GM12878 (cell line): ENCODE data around the gene AMDHD2. TPM values are rescaled to one million over a fixed set of nuclear protein-coding genes. Genes with fewer than 3 reads are reported as not detected.

Experiments
- ATAC-seq: fragments of 200-7000 bp; cut with Tn5 transposase; 3 replicates; pipeline ENCODE4 v1.9.1; 2020; ENCODE audit warnings: mild to moderate bottlenecking, moderate library complexity
- BruUV-seq: library from RNA; stranded (reverse); fragments of 400-500 nt; replicated peaks from 2 replicates; lab custom pipeline; 2021; lab: Mats Ljungman, UMichigan
- CTCF ChIA-PET: fragments of 300-600 bp; sonication (Branson Sonifier 250); formaldehyde crosslinking; extraction: SDS; loops from one replicate; lab custom pipeline; 2021; ENCODE audit warnings: inconsistent platforms; lab: Yijun Ruan, JAX
- POLR2A ChIA-PET: fragments of 350-600 bp; formaldehyde crosslinking; extraction: SDS; loops from one replicate; lab custom pipeline; 2021; ENCODE audit warnings: inconsistent platforms; lab: Charles Lee
- RAD21 ChIA-PET: fragments of 300-600 bp; sonication (Branson Sonifier 250); formaldehyde crosslinking; loops from one replicate; lab custom pipeline; 2023; ENCODE audit warnings: antibody characterized with exemption; ENCODE audit not compliant: unreplicated experiment; lab: Charles Lee
- SMC1A ChIA-PET: fragments of 300-600 bp; sonication (Branson Sonifier 250); formaldehyde crosslinking; loops from one replicate; lab custom pipeline; 2023; ENCODE audit not compliant: unreplicated experiment, uncharacterized antibody; lab: Charles Lee
- DNase-seq: peaks from one replicate; pipeline ENCODE4 v3.0.0-alpha.2; 2011; ENCODE audit warnings: low read depth, low spot score
- FAIRE-seq: peaks from 3 replicates; lab custom pipeline; 2011; peaks lifted over from hg19 to GRCh38; lab: Jason Lieb, UNC
- H2AFZ ChIP-seq: 2 replicates; pipeline ENCODE4 v1.6.0; 2011; ENCODE audit warnings: low read depth, low read length, control low read depth; ENCODE audit not compliant: control insufficient read depth
- H3K27ac ChIP-seq: 2 replicates; pipeline ENCODE4 v1.5.1; 2011; ENCODE audit warnings: control low read depth; ENCODE audit not compliant: control insufficient read depth, insufficient read depth
- H3K27me3 ChIP-seq, 2 experiments: replicated peaks in 1 of 2; 2 replicates each; pipeline versions ENCODE4 v1.6.0 to v1.6.1; 2011; ENCODE audit warnings: low read length in 1 of 2; ENCODE audit not compliant: control insufficient read depth in 2 of 2, insufficient read depth in 2 of 2
- H3K36me3 ChIP-seq, 2 experiments: 2 replicates each; pipeline ENCODE4 v1.5.1; 2011; ENCODE audit warnings: low read length in 1 of 2; ENCODE audit not compliant: control insufficient read depth in 2 of 2, insufficient read depth in 2 of 2
- H3K4me1 ChIP-seq: 2 replicates; pipeline ENCODE4 v1.6.1; 2011; ENCODE audit warnings: mild to moderate bottlenecking, low read length, moderate library complexity, mixed read lengths; ENCODE audit not compliant: control insufficient read depth, insufficient read depth
- H3K4me2 ChIP-seq: 2 replicates; pipeline ENCODE4 v1.6.0; 2011; ENCODE audit warnings: control low read depth; ENCODE audit not compliant: control insufficient read depth, insufficient read depth
- H3K4me3 ChIP-seq: fragments of 200-600 bp; sonication (generic); 2 replicates; pipeline ENCODE4 v1.5.1; 2016
- H3K79me2 ChIP-seq: 2 replicates; pipeline ENCODE4 v1.6.0; 2011; ENCODE audit warnings: low read length; ENCODE audit not compliant: control insufficient read depth, insufficient read depth
- H3K9ac ChIP-seq: 2 replicates; pipeline ENCODE4 v1.8.0; 2011; ENCODE audit warnings: low read length, control low read depth, mixed read lengths; ENCODE audit not compliant: control insufficient read depth, insufficient read depth
- H3K9me3 ChIP-seq: replicated peaks from 3 replicates; pipeline ENCODE4 v1.5.1; 2011; ENCODE audit warnings: mild to moderate bottlenecking, low read length; ENCODE audit not compliant: control insufficient read depth, insufficient read depth
- H4K20me1 ChIP-seq: 2 replicates; pipeline ENCODE4 v1.6.0; 2011; ENCODE audit not compliant: control insufficient read depth, insufficient read depth
- EGR1 ChIP-seq, 2 experiments: IDR thresholded peaks; 1 replicate in 1 of 2; 2 replicates in 1 of 2; pipeline ENCODE4 v1.6.1; 2011 to 2012; ENCODE audit warnings: low read depth in 2 of 2, low read length in 2 of 2, borderline replicate concordance in 1 of 2, mild to moderate bottlenecking in 1 of 2, moderate library complexity in 1 of 2
- ESRRA ChIP-seq: IDR thresholded peaks from 2 replicates; pipeline ENCODE4 v1.6.1; 2012; ENCODE audit warnings: mild to moderate bottlenecking, low read length, improper control_type of control experiment
- JUNB ChIP-seq: IDR thresholded peaks from 2 replicates; pipeline ENCODE4 v1.6.1; 2016; ENCODE audit warnings: antibody characterized with exemption, mild to moderate bottlenecking
- MEF2A ChIP-seq: IDR thresholded peaks from 2 replicates; pipeline ENCODE4 v1.6.1; 2011; ENCODE audit warnings: low read depth, mild to moderate bottlenecking, low read length, moderate library complexity; ENCODE audit not compliant: insufficient read depth
- POLR2A ChIP-seq: IDR thresholded peaks from 2 replicates; pipeline ENCODE4 v1.6.1; 2011; ENCODE audit warnings: low read depth, mild to moderate bottlenecking, low read length
- SMAD5 ChIP-seq: IDR thresholded peaks from 2 replicates; pipeline ENCODE4 v1.6.1; 2016; ENCODE audit warnings: antibody characterized with exemption, low read depth
- SPI1 ChIP-seq: IDR thresholded peaks from 2 replicates; pipeline ENCODE4 v1.6.1; 2011; ENCODE audit warnings: low read depth, mild to moderate bottlenecking, low read length, moderate library complexity, borderline replicate concordance; ENCODE audit not compliant: insufficient read depth
- SUPT20H ChIP-seq: IDR thresholded peaks from 2 replicates; pipeline ENCODE4 v1.6.1; 2011; ENCODE audit warnings: low read depth, mild to moderate bottlenecking, low read length, moderate library complexity, borderline replicate concordance; ENCODE audit not compliant: control insufficient read depth
- TCF3 ChIP-seq: IDR thresholded peaks from 2 replicates; pipeline ENCODE4 v1.6.1; 2012; ENCODE audit warnings: low read depth, mild to moderate bottlenecking, low read length, borderline replicate concordance; ENCODE audit not compliant: insufficient read depth
- ZNF622 ChIP-seq: fragments of 450-650 bp; IDR thresholded peaks from 2 replicates; pipeline ENCODE4 v1.6.1; 2017; ENCODE audit warnings: mild to moderate bottlenecking, inconsistent platforms
- WGBS: methylation state at CpG from one replicate; pipeline ENCODE4 v1.1.6; 2016; ENCODE audit warnings: low lambda C conversion rate; ENCODE audit not compliant: insufficient replicate concordance, insufficient coverage; ENCODE audit errors: missing lambda C conversion rate; 5-methylcytosine and 5-hydroxymethylcytosine counted together
- in situ Hi-C: fragments of 300-500 bp; cut with MboI; formaldehyde crosslinking; loops from 9 replicates; pipeline ENCODE4 v1.14.3; 2018; ENCODE audit warnings: mixed read lengths
- intact Hi-C: fragments of 100-400 bp; cut with micrococcal nuclease; formaldehyde crosslinking; loops from one replicate; pipeline ENCODE4 v1.14.2; 2022; ENCODE audit not compliant: unreplicated experiment
- polyA plus RNA-seq, 11 experiments: library from polyadenylated mRNA; depleted of rRNA in 4 of 11; unstranded in 6 of 11; stranded (reverse) in 5 of 11; fragments of >200 nt; fragmentation: Nextera tagmentation in 4 of 11; fragmentation: Illumina TruSeq in 1 of 11; extraction: Ambion mirVana in 4 of 11; extraction: Trizol in 1 of 11; gene quantifications; 1 replicate in 1 of 11; 2 replicates in 10 of 11; pipeline versions ENCODE4 v1.2.1 to v1.2.3, GENCODE V29; 2011 to 2016; ENCODE audit warnings: inconsistent platforms in 2 of 11, missing spikeins in 2 of 11, low read depth in 1 of 11
- total RNA-seq, 4 experiments: library from RNA; depleted of rRNA in 3 of 4; stranded (reverse); fragments of >200 nt in 3 of 4; fragmentation: Illumina TruSeq in 1 of 4; extraction: Trizol in 1 of 4; gene quantifications; 2 replicates each; pipeline versions ENCODE4 v1.2.1 to v1.2.3, GENCODE V29; 2013 to 2021
- TF ChIP-seq, protein P1 (sequence below): fragments of 450-650 bp; IDR thresholded peaks from 2 replicates; pipeline ENCODE4 v1.6.1; 2014; ENCODE audit warnings: mild to moderate bottlenecking
- TF ChIP-seq, protein P2 (sequence below): fragments of 150-350 bp; IDR thresholded peaks from 2 replicates; pipeline ENCODE4 v1.6.1; 2014; ENCODE audit warnings: mild to moderate bottlenecking, low read depth, low read length

AMDHD2 gene
- total and polyA plus RNA-seq, 10 of the 15 experiments (the other 5 are each of a cell fraction or from before 2014, with no cell fraction given) = 0.60 to 41.8 (median 24.3) TPM; not detected in 1

- H4K20me1 ChIP-seq = no peaks in the 10 kb centered on the region
- H3K4me3 ChIP-seq = no peak overlapping the region
- SMC1A ChIA-PET = no interaction called here
- no peaks in the 10 kb centered on the region for H3K36me3 ChIP-seq
- TF ChIP-seq ZNF622 (no peak), TCF3 (no peak), EGR1 (IDR thresholded peaks at IDR 0.05; ENCODE audit: borderline replicate concordance in 1 of 2, low read depth in 2 of 2, low read length in 2 of 2) (no peak), POLR2A (no peak), JUNB (no peak)
- no TSS peak for BruUV-seq
- no peak overlapping the region for H3K9ac ChIP-seq
- POLR2A ChIA-PET = interaction anchor here (0.7 to 1.2 kb wide), 3 partner anchors 9 to 30 kb away, joined by 3 read pairs; no protein-coding TSS in a partner anchor
- intact Hi-C loops (no loop called here), in situ Hi-C loops (no loop called here)
- peaks cover 7% of the 10 kb centered on the region for H3K4me1 ChIP-seq
- RAD21 ChIA-PET = interaction anchor here (1.3 kb wide), 1 partner anchor 9 kb away, joined by 3 read pairs; no protein-coding TSS in a partner anchor
- DNase-seq = no peak
- no peaks in the 10 kb centered on the region for H3K79me2 ChIP-seq
- no peaks in the 10 kb centered on the region for H3K27me3 ChIP-seq
- ATAC-seq = no peak
- no peak for FAIRE-seq
- CTCF ChIA-PET = interaction anchor here (1.5 to 2.3 kb wide), 2 partner anchors 10 to 46 kb away, joined by 5 to 10 read pairs; no protein-coding TSS in a partner anchor
- H3K4me2 ChIP-seq = no peak overlapping the region
- no peaks in the 10 kb centered on the region for H3K9me3 ChIP-seq
- WGBS = 81% methylated on average over 3 of the region's 3 CpGs
- H2AFZ ChIP-seq = no peak overlapping the region
- H3K27ac ChIP-seq = no peak overlapping the region
These were observed 42.8 kb upstream of the AMDHD2 start for GRCh38 chr16:2477327-2477726.

- in situ Hi-C loops = no loop called here
- RAD21 ChIA-PET = interaction anchor here (1.5 kb wide), 1 partner anchor 10 kb away, joined by 4 read pairs; no protein-coding TSS in a partner anchor
- no peak overlapping the region for H3K9ac ChIP-seq
- DNase-seq = no peak
- H2AFZ ChIP-seq = no peak overlapping the region
- H3K27me3 ChIP-seq = no peaks in the 10 kb centered on the region
- BruUV-seq = no TSS peak
- H3K9me3 ChIP-seq = no peaks in the 10 kb centered on the region
- no peak for ATAC-seq
- POLR2A ChIA-PET = interaction anchor here (0.7 to 0.8 kb wide), 2 partner anchors 9 to 29 kb away, joined by 3 read pairs; no protein-coding TSS in a partner anchor
- peaks cover 6% of the 10 kb centered on the region for H3K4me1 ChIP-seq
- H4K20me1 ChIP-seq = no peaks in the 10 kb centered on the region
- SMC1A ChIA-PET = interaction anchor here (1.4 kb wide), 1 partner anchor 9 kb away, joined by 4 read pairs; no protein-coding TSS in a partner anchor
- H3K4me2 ChIP-seq = no peak overlapping the region
- H3K4me3 ChIP-seq = no peak overlapping the region
- CTCF ChIA-PET = interaction anchor here (1.5 to 2.3 kb wide), 2 partner anchors 9 to 47 kb away, joined by 5 to 10 read pairs; no protein-coding TSS in a partner anchor
- no peak overlapping the region for H3K27ac ChIP-seq
- H3K36me3 ChIP-seq = no peaks in the 10 kb centered on the region
- H3K79me2 ChIP-seq = no peaks in the 10 kb centered on the region
- WGBS = 83% methylated on average over 8 of the region's 8 CpGs
- intact Hi-C loops = no loop called here
- FAIRE-seq = no peak
- TF ChIP-seq ESRRA (no peak), SPI1 (no peak), SMAD5 (no peak), MEF2A (no peak), SUPT20H (no peak)
- TF ChIP-seq, protein P1, sequence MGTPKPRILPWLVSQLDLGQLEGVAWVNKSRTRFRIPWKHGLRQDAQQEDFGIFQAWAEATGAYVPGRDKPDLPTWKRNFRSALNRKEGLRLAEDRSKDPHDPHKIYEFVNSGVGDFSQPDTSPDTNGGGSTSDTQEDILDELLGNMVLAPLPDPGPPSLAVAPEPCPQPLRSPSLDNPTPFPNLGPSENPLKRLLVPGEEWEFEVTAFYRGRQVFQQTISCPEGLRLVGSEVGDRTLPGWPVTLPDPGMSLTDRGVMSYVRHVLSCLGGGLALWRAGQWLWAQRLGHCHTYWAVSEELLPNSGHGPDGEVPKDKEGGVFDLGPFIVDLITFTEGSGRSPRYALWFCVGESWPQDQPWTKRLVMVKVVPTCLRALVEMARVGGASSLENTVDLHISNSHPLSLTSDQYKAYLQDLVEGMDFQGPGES = no peak
- TF ChIP-seq, protein P2, sequence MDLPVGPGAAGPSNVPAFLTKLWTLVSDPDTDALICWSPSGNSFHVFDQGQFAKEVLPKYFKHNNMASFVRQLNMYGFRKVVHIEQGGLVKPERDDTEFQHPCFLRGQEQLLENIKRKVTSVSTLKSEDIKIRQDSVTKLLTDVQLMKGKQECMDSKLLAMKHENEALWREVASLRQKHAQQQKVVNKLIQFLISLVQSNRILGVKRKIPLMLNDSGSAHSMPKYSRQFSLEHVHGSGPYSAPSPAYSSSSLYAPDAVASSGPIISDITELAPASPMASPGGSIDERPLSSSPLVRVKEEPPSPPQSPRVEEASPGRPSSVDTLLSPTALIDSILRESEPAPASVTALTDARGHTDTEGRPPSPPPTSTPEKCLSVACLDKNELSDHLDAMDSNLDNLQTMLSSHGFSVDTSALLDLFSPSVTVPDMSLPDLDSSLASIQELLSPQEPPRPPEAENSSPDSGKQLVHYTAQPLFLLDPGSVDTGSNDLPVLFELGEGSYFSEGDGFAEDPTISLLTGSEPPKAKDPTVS = no peak
These were observed 41.9 kb upstream of the AMDHD2 start for GRCh38 chr16:2478279-2478678.
